Choroid plexus epithelial cell (primary cell): ENCODE data around the gene KRTAP19-8.

Experiments
- DNase-seq: peaks from one replicate; pipeline ENCODE4 v3.0.0-alpha.2; 2010; ENCODE audit warnings: low read depth
- H3K4me3 ChIP-seq: 2 replicates; pipeline ENCODE4 v1.5.1; 2011; ENCODE audit warnings: low read depth, mild to moderate bottlenecking, control low read depth, low read length, moderate library complexity
- CTCF ChIP-seq: conservative IDR thresholded peaks from 2 replicates; pipeline ENCODE4 v1.5.1; 2011; ENCODE audit warnings: low read depth, mild to moderate bottlenecking, control low read depth, inconsistent platforms, low read length, moderate library complexity

The KRTAP19-8 gene

GRCh38 chr21:31064803-31065202 is 26.5 kb upstream of the KRTAP19-8 start:
- DNase-seq, result no peak
- H3K4me3 ChIP-seq, result no peak overlapping the region
- no peak for TF ChIP-seq CTCF

- H3K4me3 ChIP-seq, result no peak overlapping the region
- no peak for TF ChIP-seq CTCF
- DNase-seq, result no peak
These were observed 14.3 kb upstream of the KRTAP19-8 start for GRCh38 chr21:31052489-31053142.

- no peak for DNase-seq
- no peak overlapping the region for H3K4me3 ChIP-seq
- TF ChIP-seq CTCF, result no peak
These were observed 12.4 kb upstream of the KRTAP19-8 start for GRCh38 chr21:31050577-31051157.

- DNase-seq, result no peak
- no peak for TF ChIP-seq CTCF
- no peak overlapping the region for H3K4me3 ChIP-seq
These were observed 7.6 kb upstream of the KRTAP19-8 start for GRCh38 chr21:31045841-31046240.

DNA sequence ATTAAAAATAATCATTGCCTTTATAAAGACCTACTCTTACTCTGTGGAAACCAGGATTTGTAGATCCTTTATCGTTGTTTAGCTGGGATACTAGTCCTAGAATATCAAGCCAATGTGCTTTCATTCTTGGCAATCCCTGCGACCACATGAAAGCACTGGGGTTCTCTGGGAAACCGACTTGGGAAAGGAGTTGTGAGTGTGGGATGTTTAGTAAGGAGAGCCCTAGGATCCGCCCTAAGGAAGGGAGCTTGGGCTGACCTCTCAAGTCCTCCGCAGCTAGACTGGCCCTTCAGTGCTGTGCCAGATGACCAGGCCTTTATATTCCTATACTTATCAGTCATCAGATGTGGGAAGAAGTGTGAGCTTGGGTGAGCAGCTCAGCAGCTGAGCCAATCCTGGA is 5.2 kb upstream of the KRTAP19-8 start:
- no peak for DNase-seq
- no peak overlapping the region for H3K4me3 ChIP-seq
- TF ChIP-seq CTCF, result no peak

GRCh38 chr21:31042080-31042464 is 3.8 kb upstream of the KRTAP19-8 start:
- no peak overlapping the region for H3K4me3 ChIP-seq
- TF ChIP-seq CTCF, result no peak
- DNase-seq, result no peak
